ENCODE measurements around the gene SERPINI2. TPM values are rescaled to one million over a fixed set of nuclear protein-coding genes. Genes with fewer than 3 reads are reported as not detected.
"Not testable (repeated sequence)": the region's sequence is repeated elsewhere in the genome, so short reads cannot be mapped to it uniquely, and the experiment has no call there.

The SERPINI2 gene
- total RNA-seq, 1 experiment from 2014 or later = 0.22 TPM

DNA sequence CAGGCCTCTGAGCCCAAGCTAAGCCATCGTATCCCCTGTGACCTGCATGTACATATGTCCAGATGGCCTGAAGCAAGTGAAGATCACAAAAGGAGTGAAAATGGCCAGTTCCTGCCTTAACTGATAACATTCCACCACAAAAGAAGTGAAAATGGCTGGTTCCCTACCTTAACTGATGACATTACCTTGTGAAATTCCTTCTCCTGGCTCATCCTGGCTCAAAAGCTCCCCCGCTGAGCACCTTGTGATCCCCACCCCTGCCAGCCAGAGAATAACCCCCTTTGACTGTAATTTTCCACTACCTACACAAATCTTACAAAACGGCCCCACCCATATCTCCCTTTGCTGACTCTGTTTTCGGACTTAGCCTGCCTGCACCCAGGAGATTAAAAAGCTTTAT lies 51.4 kb downstream of the SERPINI2 start:
- H3K4me1 ChIP-seq (ENCODE audit: insufficient read depth, low read length); H3K4me2 ChIP-seq (ENCODE audit: insufficient read depth, insufficient read length, low read length); H3K79me1 ChIP-seq (ENCODE audit: insufficient read depth, low read depth, low read length, poor library complexity, severe bottlenecking); H3K9ac ChIP-seq (ENCODE audit: extremely low read depth, insufficient read length, low read length); H3K27me3 ChIP-seq (ENCODE audit: insufficient read depth, low read length); H4K5ac ChIP-seq (ENCODE audit: insufficient read length, low read depth, low read length); H3K23ac ChIP-seq (ENCODE audit: insufficient read length, low read depth, low read length); H3K27me3 Mint-ChIP-seq (ENCODE audit: low read depth); H2BK5ac ChIP-seq (ENCODE audit: insufficient read length, low read length); H3T11ph ChIP-seq (ENCODE audit: low read length); H3K4me3 Mint-ChIP-seq; H3K79me2 ChIP-seq (ENCODE audit: insufficient read depth, low read length); H4K20me1 ChIP-seq (ENCODE audit: control insufficient read depth, insufficient read depth, insufficient read length); H3K27ac ChIP-seq (ENCODE audit: insufficient read length, low read depth, low read length); H4K8ac ChIP-seq (replicated peaks; ENCODE audit: insufficient read length, low read depth, low read length); H4K91ac ChIP-seq (ENCODE audit: insufficient read length, low read depth, low read length); H2BK120ac ChIP-seq (ENCODE audit: low read depth, low read length, poor library complexity, severe bottlenecking); DNase-seq; H3K36me3 Mint-ChIP-seq (ENCODE audit: insufficient read depth in 1 of 3, low read depth in 3 of 3); H2AK5ac ChIP-seq (ENCODE audit: insufficient read length, low read length); H3K9me3 ChIP-seq (ENCODE audit: control insufficient read depth, low read depth, low read length); H2BK12ac ChIP-seq (ENCODE audit: insufficient read length, low read depth, low read length); H2BK20ac ChIP-seq (ENCODE audit: low read depth, low read length, poor library complexity, severe bottlenecking); H3K56ac ChIP-seq (ENCODE audit: insufficient read length, low read depth, low read length); H3K23me2 ChIP-seq (ENCODE audit: insufficient read length, low read depth, low read length, poor library complexity, severe bottlenecking); H3K4me1 Mint-ChIP-seq; H3K4ac ChIP-seq (ENCODE audit: low read depth, low read length); H3K9me3 Mint-ChIP-seq; H3K18ac ChIP-seq (ENCODE audit: insufficient read length, low read depth, low read length); H2AFZ ChIP-seq (ENCODE audit: low read length); H3K14ac ChIP-seq (ENCODE audit: insufficient read depth, low read length); H2BK15ac ChIP-seq (ENCODE audit: low read depth, low read length): not testable (repeated sequence)
- no CpG with 5 or more reads among the region's 4 CpGs for WGBS (ENCODE audit: extremely low coverage, insufficient read length, low lambda C conversion rate)
- H3K27ac Mint-ChIP-seq = 0 out of 7 replicates have a peak overlapping the region, but pooled peaks of 1 of the 3 experiments have one; percentile 34
